B cell (primary cell): ENCODE measurements around the gene PHACTR3.

Experiments used
- EZH2 ChIP-seq: IDR thresholded peaks from 2 replicates; pipeline ENCODE4 v1.6.1; 2012; ENCODE audit warnings: borderline replicate concordance, low read depth, mild to moderate bottlenecking, moderate library complexity, low read length; ENCODE audit not compliant: insufficient read depth, poor library complexity, severe bottlenecking
- TF ChIP-seq, protein P1 (sequence below): fragments of 200-600 bp; IDR thresholded peaks from one replicate; pipeline ENCODE4 v1.8.0; 2022; ENCODE audit warnings: antibody characterized with exemption, mild to moderate bottlenecking

GRCh38 chr20:59664421-59664941 is 60.1 kb downstream of the PHACTR3 start:
- TF ChIP-seq, protein P1, sequence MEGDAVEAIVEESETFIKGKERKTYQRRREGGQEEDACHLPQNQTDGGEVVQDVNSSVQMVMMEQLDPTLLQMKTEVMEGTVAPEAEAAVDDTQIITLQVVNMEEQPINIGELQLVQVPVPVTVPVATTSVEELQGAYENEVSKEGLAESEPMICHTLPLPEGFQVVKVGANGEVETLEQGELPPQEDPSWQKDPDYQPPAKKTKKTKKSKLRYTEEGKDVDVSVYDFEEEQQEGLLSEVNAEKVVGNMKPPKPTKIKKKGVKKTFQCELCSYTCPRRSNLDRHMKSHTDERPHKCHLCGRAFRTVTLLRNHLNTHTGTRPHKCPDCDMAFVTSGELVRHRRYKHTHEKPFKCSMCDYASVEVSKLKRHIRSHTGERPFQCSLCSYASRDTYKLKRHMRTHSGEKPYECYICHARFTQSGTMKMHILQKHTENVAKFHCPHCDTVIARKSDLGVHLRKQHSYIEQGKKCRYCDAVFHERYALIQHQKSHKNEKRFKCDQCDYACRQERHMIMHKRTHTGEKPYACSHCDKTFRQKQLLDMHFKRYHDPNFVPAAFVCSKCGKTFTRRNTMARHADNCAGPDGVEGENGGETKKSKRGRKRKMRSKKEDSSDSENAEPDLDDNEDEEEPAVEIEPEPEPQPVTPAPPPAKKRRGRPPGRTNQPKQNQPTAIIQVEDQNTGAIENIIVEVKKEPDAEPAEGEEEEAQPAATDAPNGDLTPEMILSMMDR = no peak
- no peak for TF ChIP-seq EZH2
